Type B pancreatic cell (in vitro differentiated cells): ENCODE results near the gene KHDRBS2. TPM values are rescaled to one million over a fixed set of nuclear protein-coding genes. Genes with fewer than 3 reads are reported as not detected.

ENCODE experiments used
- DNase-seq: peaks from one replicate; pipeline ENCODE4 v3.0.0; 2021; ENCODE audit warnings: mixed read lengths; ENCODE audit not compliant: unreplicated experiment; ENCODE audit errors: extremely low spot score
- H3K27ac Mint-ChIP-seq: 2 replicates; pipeline ENCODE4 v1.8.0; 2021; ENCODE audit warnings: mild to moderate bottlenecking, mixed read lengths
- H3K27me3 Mint-ChIP-seq: 2 replicates; pipeline ENCODE4 v1.8.0; 2021; ENCODE audit warnings: mixed read lengths
- H3K36me3 Mint-ChIP-seq: 2 replicates; pipeline ENCODE4 v1.8.0; 2021; ENCODE audit warnings: mixed read lengths
- H3K4me1 Mint-ChIP-seq: one replicate; pipeline ENCODE4 v1.8.0; 2021; ENCODE audit warnings: mixed read lengths; ENCODE audit not compliant: unreplicated experiment
- H3K4me3 Mint-ChIP-seq: 2 replicates; pipeline ENCODE4 v1.8.0; 2021; ENCODE audit warnings: mild to moderate bottlenecking, mixed read lengths
- H3K9me3 Mint-ChIP-seq: 2 replicates; pipeline ENCODE4 v1.8.0; 2021; ENCODE audit warnings: mixed read lengths
- CTCF ChIP-seq: fragments of 200-600 bp; sonication (generic); conservative IDR thresholded peaks from 2 replicates; pipeline ENCODE4 v1.5.0; 2021; ENCODE audit warnings: antibody characterized with exemption, mild to moderate bottlenecking
- total RNA-seq: library from RNA; stranded (reverse); gene quantifications from 2 replicates; pipeline ENCODE4 v1.2.1, GENCODE V29; 2021; ENCODE audit warnings: low replicate concordance

Gene KHDRBS2
- total RNA-seq, 1 donor from 2014 or later = 3.5 TPM

DNA sequence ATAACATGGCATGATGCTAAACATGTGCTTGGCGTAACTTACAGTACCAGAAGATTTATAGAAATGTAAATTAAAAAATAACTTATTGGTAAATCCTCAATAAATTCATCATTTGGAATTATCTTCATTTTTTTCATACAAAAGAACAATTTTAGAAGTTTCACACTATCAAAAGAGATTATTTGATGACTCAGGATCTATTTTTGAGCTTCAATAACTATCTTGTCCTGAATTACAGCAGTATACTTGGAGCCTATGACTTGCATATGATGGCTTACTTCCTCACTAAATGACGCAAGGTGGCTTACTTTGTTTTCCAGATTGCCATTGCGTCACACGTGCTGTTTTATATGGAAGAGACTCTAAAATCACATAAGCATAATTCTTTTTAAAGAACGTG is 49.2 kb downstream of the KHDRBS2 start:
- Mint-ChIP-seq H3K27me3 (no peaks in the 10 kb centered on the region), H3K4me3 (no peak overlapping the region), H3K27ac (no peak overlapping the region), H3K9me3 (no peaks in the 10 kb centered on the region), H3K36me3 (no peaks in the 10 kb centered on the region), H3K4me1 (no peaks in the 10 kb centered on the region)
- TF ChIP-seq CTCF = no peak
- DNase-seq = no peak

DNA sequence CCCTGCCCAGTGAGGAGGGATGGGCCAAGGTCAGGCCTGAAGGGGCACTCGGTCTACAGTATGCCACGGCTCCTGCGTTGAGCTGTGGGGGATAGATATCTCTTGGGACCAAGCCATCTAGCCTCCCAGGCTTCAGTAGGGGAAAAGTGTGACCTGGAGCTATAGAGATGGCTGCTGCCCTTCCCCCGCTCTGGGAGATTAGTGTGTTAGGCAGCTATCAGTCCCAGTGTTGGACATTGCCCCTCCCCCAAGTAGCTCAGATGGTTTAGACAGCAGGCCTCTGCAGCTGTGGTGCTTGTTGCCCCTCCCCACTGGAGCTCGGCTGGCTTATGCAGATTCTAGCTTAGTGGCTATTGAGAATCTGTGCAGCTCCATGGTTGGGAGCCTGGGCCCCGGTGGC is 56.8 kb downstream of the KHDRBS2 start:
- H3K4me1 Mint-ChIP-seq = no peaks in the 10 kb centered on the region
- TF ChIP-seq CTCF = no peak
- DNase-seq = no peak
- peaks cover 5% of the 10 kb centered on the region for H3K9me3 Mint-ChIP-seq
- H3K4me3 Mint-ChIP-seq = no peak overlapping the region
- no peaks in the 10 kb centered on the region for H3K27me3 Mint-ChIP-seq
- no peaks in the 10 kb centered on the region for H3K36me3 Mint-ChIP-seq
- H3K27ac Mint-ChIP-seq = no peak overlapping the region

GRCh38 chr6:62217866-62218265 is 68.2 kb downstream of the KHDRBS2 start:
- no peak for DNase-seq
- Mint-ChIP-seq H3K4me1 (no peaks in the 10 kb centered on the region), H3K36me3 (no peaks in the 10 kb centered on the region), H3K4me3 (no peak overlapping the region), H3K9me3 (no peaks in the 10 kb centered on the region), H3K27me3 (no peaks in the 10 kb centered on the region), H3K27ac (no peak overlapping the region)
- TF ChIP-seq CTCF = no peak

DNA sequence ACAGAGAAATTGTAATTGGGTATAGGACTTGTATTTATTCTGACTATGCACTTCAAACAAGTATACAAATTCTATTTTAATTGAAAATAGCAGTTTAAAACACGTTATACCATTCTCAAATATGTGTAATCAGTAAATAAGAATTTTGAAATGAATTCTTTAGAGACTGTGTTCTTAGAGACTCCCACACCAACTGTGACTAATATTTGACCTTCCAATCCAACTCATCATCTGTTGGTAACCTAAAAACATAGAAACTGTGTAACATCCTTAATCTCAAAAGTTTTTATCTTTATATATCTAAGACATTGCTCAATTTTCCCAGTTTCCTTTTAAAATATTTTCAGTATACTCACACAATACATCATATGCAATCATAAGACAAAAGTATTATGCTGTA is 83.9 kb downstream of the KHDRBS2 start:
- no peak for TF ChIP-seq CTCF
- H3K4me1 Mint-ChIP-seq = no peaks in the 10 kb centered on the region
- H3K4me3 Mint-ChIP-seq = no peak overlapping the region
- H3K36me3 Mint-ChIP-seq = no peaks in the 10 kb centered on the region
- DNase-seq = no peak
- no peaks in the 10 kb centered on the region for H3K27me3 Mint-ChIP-seq
- H3K9me3 Mint-ChIP-seq = no peaks in the 10 kb centered on the region
- no peak overlapping the region for H3K27ac Mint-ChIP-seq

- no peak for DNase-seq
- Mint-ChIP-seq H3K36me3 (no peaks in the 10 kb centered on the region), H3K4me1 (no peaks in the 10 kb centered on the region), H3K4me3 (no peak overlapping the region), H3K27me3 (no peaks in the 10 kb centered on the region), H3K9me3 (no peaks in the 10 kb centered on the region), H3K27ac (no peak overlapping the region)
- TF ChIP-seq CTCF = no peak
Observed at GRCh38 chr6:62192593-62192992, 93.4 kb downstream of the KHDRBS2 start.

DNA sequence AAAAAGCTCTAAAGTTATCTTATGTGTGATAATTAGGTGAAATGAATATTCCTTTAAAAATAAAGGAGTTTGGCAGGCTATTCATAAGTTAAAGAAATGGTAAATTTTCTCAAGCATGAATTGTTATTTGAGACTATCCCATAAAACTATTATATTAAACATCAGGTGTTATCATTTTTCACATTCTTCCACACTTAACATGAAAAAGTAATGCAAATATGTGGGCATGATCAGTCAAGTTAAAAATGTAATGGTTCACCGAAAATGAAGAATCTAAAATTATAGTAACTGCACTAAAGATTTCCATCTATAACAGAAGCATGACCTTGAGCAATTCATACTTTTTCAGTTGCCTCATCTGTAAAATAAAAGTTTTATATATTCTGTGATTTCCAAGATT is 110.8 kb downstream of the KHDRBS2 start:
- TF ChIP-seq CTCF = no peak
- Mint-ChIP-seq H3K27ac (no peak overlapping the region), H3K9me3 (no peaks in the 10 kb centered on the region), H3K4me3 (no peak overlapping the region), H3K4me1 (no peaks in the 10 kb centered on the region), H3K36me3 (no peaks in the 10 kb centered on the region), H3K27me3 (no peaks in the 10 kb centered on the region)
- DNase-seq = no peak
